DMS53 treated with DMSO at 0.1 percent for 48 hours (cell line): ENCODE data around the gene MED8.
A peak's percentile ranks its signal among the peaks of the same experiment; 100 is the strongest.

Experiments
- DNase-seq: peaks from one replicate; lab custom pipeline; 2025; ENCODE audit not compliant: unreplicated experiment; lab: John Stamatoyannopoulos, UW

The MED8 gene

GRCh38 chr1:43389326-43390313 is at the start of gene MED8, which contains the start of gene SZT2:
Gene MED8, minus strand, starts transcription at chr1:43389800. Its CDS starts 36 bp downstream, at chr1:43389764.
Gene SZT2, plus strand, starts transcription at chr1:43389899. Its CDS starts 70 bp downstream, at chr1:43389969.
- peak; percentile 87 for DNase-seq

- DNase-seq: no peak
These were observed 49.5 kb upstream of the MED8 start for GRCh38 chr1:43438953-43439581.

GRCh38 chr1:43438576-43438952 is 49.0 kb upstream of the MED8 start:
- no peak for DNase-seq

- DNase-seq: no peak
These were observed 48.4 kb upstream of the MED8 start for GRCh38 chr1:43438006-43438405.

GRCh38 chr1:43437031-43437973 is 47.7 kb upstream of the MED8 start:
- no peak for DNase-seq

- DNase-seq: no peak
These were observed 46.8 kb upstream of the MED8 start for GRCh38 chr1:43436371-43436770.

GRCh38 chr1:43435146-43436145 is 45.8 kb upstream of the MED8 start:
- DNase-seq: no peak

- no peak for DNase-seq
These were observed 44.7 kb upstream of the MED8 start for GRCh38 chr1:43434256-43434655.

GRCh38 chr1:43432907-43433306 is 43.3 kb upstream of the MED8 start:
- no peak for DNase-seq

GRCh38 chr1:43432171-43432860 is 42.7 kb upstream of the MED8 start:
- no peak for DNase-seq

GRCh38 chr1:43431676-43432075 is 42.1 kb upstream of the MED8 start:
- DNase-seq: no peak

- no peak for DNase-seq
These were observed 41.2 kb upstream of the MED8 start for GRCh38 chr1:43430831-43431230.

- no peak for DNase-seq
These were observed 38.3 kb upstream of the MED8 start for GRCh38 chr1:43427941-43428340.

- DNase-seq: peak; percentile 42
These were observed 37.9 kb upstream of the MED8 start for GRCh38 chr1:43427524-43427923.

- DNase-seq: no peak
These were observed 36.6 kb upstream of the MED8 start for GRCh38 chr1:43426221-43426620.

GRCh38 chr1:43425045-43425444 is 35.4 kb upstream of the MED8 start:
- DNase-seq: no peak

- DNase-seq: no peak
These were observed 34.3 kb upstream of the MED8 start for GRCh38 chr1:43423672-43424550.

GRCh38 chr1:43422995-43423671 is 33.5 kb upstream of the MED8 start:
- DNase-seq: no peak
